Measurements from ENCODE around the gene SMOC2. TPM values are rescaled to one million over a fixed set of nuclear protein-coding genes. Genes with fewer than 3 reads are reported as not detected.

Gene SMOC2
- total RNA-seq, 1 donor from 2014 or later: 33.5 TPM

DNA sequence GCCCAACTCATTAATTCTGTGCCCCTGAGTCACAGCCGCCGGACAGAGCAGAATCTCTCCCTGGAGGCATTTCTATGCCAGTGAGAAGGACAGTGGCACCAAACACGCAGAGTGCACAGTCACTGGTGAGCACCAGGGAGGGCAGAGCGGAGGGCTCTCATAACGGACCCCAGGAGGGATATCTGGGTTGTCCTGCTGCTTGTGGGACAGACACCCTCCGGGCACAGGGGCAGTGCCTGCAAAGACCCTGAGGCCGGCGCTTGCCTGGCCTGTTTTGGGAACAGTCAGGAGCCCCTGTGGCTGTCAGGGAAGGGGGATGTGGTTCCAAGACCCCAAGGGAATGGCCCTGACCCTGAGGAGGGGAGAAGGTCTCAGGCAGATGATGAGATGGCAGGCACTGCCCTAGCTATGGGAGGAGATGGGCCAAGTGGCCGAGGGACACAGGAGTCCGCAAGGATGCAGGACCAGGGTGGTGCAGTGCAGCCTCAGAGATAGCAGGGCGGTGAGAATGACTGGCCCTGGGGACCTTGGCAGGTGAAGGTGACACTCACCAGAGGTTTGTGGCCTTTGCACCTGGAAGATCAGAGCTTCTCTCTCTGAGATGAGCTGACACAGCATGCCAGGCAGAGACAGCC, 270.8 kb downstream of the SMOC2 start:
- no peak for DNase-seq

DNA sequence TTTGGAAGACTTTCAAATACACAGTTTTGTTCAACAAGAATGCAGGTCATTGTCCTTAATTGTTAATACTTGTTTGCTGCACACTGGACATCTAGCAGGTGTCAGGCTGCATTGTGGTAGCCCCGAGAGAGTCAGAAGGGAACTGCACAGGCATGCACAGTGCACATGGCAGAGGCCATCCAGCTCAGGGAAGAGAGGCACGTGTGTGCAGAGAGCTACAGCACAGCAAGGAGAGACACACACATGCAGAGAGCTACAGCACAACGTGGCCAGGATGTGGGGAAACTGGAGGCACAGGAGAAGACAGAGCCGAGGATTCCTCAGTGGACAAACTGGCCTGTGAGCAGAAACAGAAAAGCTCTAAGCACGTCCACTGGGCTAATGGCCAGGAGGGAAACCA, 272.0 kb downstream of the SMOC2 start:
- DNase-seq: no peak

DNA sequence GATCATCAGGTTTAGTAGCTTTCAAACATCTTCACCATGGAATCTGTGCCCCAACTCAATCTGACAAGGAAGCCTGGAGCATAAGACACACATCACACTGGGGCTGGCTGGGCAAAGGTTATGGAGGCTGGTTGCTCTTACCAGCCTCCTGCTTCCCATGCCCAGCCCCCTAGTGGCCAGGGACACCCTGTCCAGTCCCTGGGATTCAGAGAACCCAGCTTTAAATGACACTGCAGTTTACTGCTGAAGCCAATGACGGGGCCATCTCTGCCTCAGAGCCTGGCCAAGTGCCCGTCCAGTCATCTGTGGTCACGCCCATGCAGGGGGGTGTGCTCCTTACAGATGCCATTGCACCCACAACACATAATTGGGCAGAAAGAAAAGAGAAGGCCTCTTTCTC, 272.9 kb downstream of the SMOC2 start:
- no peak for DNase-seq

DNA sequence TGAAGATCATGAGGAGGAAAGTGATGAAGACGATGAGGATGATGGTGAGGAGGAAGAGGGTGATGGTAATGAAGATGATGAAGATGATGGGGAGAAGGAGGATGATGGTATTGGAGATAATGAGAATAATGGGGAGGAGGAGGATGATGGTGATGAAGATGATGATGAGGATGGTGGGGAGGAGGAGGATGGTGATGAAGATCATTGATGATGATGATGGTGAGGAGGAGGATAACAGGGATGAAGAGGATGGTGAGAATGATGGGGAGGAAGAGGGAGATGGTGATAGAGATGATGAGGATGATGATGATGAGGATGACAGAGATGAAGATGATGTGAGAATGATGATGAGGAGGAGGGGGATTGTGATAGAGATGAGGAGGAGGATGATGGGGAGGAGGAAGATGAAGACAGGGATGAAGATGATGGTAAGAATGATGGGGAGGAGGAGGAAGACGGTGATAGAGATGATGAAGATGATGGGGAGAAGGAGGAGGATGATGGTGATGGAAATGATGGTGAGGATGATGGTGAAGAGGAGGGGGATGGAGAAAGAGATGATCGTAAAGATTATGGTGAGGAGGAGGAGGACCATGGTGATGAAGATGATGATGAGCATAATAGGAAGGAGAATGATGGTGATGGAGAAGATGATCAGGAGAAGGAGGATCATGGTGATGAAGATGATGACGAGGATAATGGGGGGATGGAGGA, 273.7 kb downstream of the SMOC2 start:
- no peak for DNase-seq

DNA sequence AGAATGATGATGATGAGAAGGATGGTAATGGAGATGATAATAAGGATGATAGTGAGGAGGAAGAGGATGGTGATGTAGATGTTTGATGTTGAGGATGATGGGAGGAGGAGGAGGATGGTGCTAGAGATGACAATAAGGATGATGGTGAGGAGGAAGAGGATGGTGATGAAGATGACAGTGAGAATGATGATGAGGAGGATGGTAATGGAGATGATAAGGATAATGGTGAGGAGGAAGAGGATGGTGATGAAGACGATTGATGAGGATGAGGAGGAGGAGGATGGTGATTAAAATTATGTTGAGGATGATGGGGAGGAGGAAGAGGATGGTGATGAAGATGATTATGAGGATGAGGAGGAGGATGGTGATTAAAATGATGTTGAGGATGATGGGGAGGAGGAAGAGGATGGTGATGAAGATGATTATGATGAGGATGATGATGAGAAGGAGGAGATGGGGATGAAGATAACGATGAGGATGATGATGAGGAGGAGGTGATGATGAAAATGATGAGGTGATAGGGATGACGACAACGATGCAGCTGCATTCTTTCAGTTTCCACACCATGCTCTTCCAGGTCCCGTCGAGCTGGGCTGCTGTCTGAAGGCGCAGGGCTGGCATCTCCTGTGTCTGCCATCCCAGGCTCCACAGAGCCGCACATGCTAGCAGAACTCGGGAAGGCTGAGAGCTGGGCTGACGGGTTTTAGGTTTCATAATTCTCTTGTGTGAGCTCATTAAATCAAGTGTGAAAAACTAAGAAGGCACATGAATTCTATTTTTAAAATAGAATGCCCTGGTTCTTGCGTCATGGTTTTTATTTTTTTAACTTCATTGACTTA, 274.9 kb downstream of the SMOC2 start:
- no peak for DNase-seq

DNA sequence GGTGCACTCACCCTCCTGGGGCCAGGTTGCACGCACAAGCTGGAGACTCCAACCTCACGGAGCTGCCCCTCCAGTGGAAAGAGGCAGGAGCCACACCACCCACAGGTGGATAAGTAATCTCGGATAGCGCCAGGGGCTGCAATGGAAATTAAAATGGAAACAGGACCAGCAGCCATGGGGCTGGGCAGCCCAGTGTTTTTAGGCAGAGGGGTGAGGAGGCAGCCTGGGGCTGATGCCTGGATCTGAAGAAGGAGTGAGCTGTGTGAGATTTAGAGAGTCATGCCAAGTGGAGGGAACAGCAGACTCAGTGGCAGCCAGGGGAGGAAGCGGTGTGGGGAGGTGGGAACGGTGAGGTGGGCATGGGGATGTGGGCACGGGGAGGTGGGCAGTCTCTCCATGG, 275.6 kb downstream of the SMOC2 start:
- DNase-seq: no peak

DNA sequence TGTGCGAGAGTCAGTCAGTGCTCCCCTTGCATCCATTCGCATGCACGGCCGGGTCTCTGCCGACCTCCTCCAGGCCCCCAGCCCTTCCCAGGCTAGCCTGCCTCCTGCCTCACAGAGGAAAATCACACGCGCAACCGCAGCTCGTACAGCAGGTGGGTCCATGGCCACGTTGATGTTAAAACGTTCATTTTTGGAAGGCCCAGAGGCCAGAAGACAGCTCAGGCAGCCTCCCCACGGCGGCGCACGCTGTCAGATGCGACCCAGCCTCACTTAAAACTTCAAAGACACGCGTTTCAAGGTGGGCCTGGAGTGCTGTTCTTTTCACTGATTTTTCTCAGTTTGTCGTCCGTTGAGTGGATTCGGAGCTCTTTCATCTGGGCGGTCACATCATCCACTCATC, 276.5 kb downstream of the SMOC2 start:
- DNase-seq: no peak

Other genes with a start within 250 kb of the SMOC2 start
- 2.4 TPM for gene DACT2, start 121.4 kb upstream of the SMOC2 start, total RNA-seq

Data from tongue (tissue), 2 donors.